HG03064 (cell line): ENCODE results near the gene PRDM15.

Source experiments
- ATAC-seq: cut with Tn5 transposase; IDR thresholded peaks from one replicate; pipeline ENCODE4 v1.9.1; 2021; ENCODE audit warnings: low read depth; ENCODE audit not compliant: unreplicated experiment

The PRDM15 gene

DNA sequence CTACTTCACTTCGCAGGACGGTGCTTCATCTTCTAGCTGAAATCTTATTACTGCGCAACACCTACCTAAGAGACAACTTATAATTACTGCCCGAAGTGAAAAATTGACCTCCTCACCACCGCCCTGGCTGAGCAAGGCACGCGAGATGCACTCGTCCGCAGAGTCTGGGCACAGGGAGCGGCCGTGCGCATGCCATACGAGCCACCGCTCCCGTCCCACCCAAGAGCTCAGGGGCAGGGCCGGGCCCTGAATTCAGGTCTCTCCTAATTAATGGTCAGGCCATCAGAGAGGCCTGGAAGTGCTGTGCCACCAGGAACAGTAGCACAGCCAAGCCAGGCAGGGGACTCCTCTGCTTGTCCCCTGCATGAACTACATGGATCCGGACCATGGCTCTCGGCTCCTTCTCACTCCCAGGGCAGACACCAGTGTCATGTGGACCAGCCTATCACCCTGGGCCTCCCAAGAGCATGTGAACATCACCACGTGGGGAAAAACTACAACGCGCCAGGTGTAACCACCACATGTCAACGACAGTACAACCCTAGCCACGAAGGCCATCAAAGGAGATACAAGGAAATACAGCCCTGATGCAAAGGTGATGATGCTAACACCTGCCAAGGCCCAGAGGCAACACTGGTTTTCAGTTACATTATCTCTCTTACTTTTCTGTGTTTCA is 123.7 kb downstream of the PRDM15 start:
- ATAC-seq, result no peak

DNA sequence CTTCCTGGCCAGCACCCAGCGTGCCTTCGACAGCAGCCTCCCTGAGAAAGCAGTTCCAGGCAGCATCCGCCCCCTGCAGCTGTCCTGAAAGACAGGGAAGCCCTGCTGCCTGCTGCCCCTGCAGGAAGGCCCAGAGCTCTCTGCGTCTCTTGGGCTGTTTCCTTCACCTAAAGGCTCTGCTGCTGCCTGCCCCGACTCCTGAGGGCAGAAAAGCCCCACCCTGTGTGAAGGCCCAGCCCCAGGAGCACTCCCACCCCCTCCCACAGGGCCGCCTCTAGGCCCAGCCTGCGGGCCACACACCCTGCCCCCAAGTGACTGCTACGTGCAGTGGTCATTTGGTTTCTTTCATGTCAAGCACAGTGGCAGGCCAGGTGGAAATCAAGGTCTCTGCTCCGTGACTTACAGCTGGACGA is 124.7 kb downstream of the PRDM15 start:
- no peak for ATAC-seq

DNA sequence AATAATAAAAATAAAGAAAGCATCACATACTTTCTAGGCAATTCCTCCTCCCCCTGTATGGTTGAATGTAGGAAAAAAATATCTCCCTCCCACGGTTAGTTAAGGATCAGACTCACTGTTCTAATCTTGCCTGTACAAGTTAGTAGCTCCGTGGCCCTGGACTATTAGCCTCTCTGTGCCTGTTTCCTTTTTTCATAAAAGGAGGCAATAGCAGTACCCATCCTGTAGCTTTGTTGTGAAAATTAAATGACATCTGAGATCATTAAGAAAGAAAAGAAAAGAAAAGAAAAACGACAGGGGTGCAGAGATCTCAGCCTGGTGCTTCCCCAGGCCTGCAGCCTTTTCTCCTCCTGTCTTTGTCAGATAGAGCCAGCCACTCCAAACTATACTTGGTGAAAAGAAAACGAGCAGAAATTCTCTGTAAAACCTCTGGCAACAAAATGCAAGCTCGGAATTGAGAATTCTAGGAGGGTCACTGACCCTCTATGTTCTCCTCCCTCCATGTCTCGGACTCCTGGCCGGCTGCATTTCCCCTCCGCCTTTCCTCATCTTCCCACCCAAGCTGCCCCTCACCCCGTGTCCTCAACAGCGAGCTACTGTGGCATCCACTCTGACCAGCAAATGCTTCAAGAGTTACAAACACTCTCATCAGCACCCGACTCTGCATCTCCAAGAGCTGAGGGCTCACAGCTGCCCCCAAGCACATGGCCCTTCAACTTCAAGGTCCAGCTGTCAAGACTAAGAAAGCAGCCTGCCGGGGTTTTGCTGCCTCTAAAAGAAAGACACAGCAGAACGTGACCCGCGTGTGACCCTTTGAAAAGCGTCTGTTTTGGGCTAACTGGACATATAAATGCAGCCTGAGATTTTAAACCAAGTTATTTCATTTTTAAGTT is 125.9 kb downstream of the PRDM15 start:
- ATAC-seq, result no peak

DNA sequence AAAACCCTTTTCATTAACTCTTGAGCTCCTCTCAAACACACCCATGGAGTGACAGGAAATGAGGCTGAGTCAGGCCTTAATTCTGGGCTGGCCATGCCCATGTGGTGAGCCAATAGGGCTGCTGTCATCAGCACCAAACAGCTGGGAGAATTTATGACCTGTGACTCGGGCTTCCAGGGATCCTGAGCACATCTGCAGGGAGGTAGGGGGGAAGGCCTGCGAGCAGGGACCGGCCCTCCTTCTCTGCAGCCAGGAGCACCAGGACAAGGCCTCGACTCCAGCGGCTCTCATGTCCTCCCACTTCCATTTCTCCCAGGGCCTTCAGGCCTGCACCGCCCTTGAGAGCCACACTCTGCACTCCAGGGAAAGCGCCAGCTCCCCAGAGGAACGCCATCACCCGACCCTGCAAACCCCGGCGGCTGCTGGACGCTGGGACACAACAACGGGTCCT is 126.9 kb downstream of the PRDM15 start:
- ATAC-seq, result no peak

DNA sequence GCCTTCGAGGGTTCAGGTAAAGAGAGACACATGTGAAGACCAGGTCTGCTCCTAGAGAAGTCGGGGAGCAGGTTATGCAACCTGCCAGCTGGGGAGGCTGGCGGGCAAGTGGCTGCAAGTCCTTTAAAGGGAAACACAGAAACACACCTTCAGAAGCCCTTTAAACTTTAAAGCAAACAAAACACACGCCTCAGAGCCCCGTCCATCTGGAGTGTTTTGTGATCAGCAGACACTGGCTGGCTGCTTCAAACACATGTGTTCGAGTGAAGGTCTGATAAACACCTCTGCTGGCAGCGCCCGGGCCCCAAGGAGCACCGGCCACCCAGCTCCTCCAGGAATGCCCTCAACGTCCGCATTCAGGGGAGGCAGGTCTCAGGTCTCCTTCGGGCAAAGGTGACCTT is 127.5 kb downstream of the PRDM15 start:
- ATAC-seq, result no peak

DNA sequence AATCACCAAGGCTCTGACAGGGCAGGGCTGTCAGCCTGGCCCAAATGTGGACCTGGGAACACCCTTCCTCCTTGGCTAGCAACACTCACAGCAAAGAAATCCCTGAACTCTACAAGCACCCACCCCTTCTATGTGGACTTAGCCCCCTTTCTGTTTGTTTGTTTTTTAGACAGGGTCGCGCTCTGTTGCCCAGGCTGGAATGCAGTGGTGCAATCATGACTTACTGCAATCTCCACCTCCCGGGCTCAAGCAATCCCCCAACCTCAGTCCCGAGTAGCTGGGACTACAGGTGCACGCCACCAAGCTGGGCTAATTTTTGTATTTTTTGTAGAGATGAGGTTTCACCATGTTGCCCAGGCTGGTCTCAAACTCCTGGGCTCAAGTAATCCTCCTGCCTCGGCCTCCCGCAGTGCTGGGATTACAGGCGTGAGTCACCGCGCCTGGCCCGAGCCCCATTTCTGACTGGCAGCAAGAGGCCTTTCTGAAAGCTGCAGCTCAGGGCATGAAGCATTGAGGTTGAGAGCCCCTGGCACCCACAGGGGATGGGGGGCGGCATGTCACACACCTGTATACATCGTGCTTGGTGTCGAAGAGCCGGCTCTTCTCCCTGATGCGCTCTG is 128.5 kb downstream of the PRDM15 start:
- ATAC-seq, result no peak

DNA sequence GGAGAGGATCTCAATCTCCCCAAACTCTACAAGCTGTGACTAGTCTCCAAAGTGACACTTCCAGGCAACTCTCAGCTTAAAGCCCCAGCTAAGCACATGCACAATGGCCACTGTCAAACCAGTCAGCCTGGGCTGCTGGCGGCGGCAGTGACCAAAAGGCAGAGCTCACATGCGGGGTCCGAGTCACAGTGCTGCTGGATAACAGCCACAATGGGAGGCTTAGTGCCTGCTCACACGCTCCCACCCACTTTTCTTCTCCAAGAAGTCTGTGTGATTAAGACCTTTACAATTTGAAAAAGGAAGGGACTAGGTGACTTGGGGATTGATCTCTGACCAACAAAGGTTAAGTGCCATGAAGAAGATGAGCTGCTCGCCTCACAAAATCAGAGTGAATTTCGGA is 129.1 kb downstream of the PRDM15 start:
- no peak for ATAC-seq

DNA sequence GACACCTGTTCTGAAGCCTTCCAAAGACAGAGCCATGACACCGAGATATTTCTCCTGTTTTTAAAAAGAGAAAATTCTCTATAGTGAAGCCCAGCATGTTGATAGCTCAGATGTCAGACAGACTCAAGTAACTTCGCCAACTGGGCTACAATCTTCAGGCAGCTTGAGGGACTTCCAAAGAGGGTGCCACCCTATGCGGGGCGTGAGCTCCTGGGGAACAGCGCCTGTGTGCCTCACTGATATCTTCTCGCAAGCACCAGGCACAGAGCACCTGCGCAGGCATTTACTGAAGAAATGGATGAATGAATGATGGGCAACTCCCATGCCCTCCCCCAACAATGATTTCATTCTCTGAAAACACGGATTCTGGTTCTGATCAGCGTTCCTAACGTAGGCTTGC is 129.9 kb downstream of the PRDM15 start:
- ATAC-seq, result no peak
